Measurements from ENCODE around the gene SUN1.

DNA sequence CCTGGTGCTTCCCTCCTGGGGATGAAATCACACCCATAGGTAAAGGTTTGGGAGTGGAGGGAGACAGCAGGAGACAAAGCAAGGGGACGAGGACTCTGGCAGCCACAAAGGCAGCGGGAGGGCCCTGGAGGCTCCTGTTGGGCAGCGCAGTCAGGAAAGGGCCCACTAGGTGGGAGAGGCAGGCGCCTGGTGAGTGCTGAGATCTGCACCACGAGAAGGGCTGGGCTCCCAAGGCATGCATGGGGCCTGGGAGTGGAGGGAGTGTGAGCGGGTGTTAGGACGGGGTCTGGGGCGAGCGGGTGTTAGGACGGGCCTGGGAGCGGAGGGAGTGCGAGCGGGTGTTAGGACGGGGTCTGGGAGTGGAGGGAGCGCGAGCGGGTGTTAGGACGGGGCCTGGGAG lies 57.1 kb downstream of the SUN1 start:
- TF ChIP-seq, protein P1, sequence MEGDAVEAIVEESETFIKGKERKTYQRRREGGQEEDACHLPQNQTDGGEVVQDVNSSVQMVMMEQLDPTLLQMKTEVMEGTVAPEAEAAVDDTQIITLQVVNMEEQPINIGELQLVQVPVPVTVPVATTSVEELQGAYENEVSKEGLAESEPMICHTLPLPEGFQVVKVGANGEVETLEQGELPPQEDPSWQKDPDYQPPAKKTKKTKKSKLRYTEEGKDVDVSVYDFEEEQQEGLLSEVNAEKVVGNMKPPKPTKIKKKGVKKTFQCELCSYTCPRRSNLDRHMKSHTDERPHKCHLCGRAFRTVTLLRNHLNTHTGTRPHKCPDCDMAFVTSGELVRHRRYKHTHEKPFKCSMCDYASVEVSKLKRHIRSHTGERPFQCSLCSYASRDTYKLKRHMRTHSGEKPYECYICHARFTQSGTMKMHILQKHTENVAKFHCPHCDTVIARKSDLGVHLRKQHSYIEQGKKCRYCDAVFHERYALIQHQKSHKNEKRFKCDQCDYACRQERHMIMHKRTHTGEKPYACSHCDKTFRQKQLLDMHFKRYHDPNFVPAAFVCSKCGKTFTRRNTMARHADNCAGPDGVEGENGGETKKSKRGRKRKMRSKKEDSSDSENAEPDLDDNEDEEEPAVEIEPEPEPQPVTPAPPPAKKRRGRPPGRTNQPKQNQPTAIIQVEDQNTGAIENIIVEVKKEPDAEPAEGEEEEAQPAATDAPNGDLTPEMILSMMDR (IDR thresholded peaks at IDR 0.05; ENCODE audit: low read depth, low read length, missing input control), result no peak
- TF ChIP-seq GABPA (IDR thresholded peaks at IDR 0.05 in 1 of 2, conservative IDR thresholded peaks at IDR 0.05 in 1 of 2) (no peak), SP1 (IDR thresholded peaks at IDR 0.05) (no peak), FOXA1 (IDR thresholded peaks at IDR 0.05) (no peak), TAF1 (conservative IDR thresholded peaks at IDR 0.05) (no peak), YY1 (IDR thresholded peaks at IDR 0.05) (no peak), JUND (IDR thresholded peaks at IDR 0.05) (no peak), RAD21 (IDR thresholded peaks at IDR 0.05) (no peak)
- TF ChIP-seq, protein P2, sequence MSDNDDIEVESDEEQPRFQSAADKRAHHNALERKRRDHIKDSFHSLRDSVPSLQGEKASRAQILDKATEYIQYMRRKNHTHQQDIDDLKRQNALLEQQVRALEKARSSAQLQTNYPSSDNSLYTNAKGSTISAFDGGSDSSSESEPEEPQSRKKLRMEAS (IDR thresholded peaks at IDR 0.05), result no peak
- TF ChIP-seq, protein P3, sequence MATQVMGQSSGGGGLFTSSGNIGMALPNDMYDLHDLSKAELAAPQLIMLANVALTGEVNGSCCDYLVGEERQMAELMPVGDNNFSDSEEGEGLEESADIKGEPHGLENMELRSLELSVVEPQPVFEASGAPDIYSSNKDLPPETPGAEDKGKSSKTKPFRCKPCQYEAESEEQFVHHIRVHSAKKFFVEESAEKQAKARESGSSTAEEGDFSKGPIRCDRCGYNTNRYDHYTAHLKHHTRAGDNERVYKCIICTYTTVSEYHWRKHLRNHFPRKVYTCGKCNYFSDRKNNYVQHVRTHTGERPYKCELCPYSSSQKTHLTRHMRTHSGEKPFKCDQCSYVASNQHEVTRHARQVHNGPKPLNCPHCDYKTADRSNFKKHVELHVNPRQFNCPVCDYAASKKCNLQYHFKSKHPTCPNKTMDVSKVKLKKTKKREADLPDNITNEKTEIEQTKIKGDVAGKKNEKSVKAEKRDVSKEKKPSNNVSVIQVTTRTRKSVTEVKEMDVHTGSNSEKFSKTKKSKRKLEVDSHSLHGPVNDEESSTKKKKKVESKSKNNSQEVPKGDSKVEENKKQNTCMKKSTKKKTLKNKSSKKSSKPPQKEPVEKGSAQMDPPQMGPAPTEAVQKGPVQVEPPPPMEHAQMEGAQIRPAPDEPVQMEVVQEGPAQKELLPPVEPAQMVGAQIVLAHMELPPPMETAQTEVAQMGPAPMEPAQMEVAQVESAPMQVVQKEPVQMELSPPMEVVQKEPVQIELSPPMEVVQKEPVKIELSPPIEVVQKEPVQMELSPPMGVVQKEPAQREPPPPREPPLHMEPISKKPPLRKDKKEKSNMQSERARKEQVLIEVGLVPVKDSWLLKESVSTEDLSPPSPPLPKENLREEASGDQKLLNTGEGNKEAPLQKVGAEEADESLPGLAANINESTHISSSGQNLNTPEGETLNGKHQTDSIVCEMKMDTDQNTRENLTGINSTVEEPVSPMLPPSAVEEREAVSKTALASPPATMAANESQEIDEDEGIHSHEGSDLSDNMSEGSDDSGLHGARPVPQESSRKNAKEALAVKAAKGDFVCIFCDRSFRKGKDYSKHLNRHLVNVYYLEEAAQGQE (IDR thresholded peaks at IDR 0.05), result no peak
- TF ChIP-seq, protein P4, sequence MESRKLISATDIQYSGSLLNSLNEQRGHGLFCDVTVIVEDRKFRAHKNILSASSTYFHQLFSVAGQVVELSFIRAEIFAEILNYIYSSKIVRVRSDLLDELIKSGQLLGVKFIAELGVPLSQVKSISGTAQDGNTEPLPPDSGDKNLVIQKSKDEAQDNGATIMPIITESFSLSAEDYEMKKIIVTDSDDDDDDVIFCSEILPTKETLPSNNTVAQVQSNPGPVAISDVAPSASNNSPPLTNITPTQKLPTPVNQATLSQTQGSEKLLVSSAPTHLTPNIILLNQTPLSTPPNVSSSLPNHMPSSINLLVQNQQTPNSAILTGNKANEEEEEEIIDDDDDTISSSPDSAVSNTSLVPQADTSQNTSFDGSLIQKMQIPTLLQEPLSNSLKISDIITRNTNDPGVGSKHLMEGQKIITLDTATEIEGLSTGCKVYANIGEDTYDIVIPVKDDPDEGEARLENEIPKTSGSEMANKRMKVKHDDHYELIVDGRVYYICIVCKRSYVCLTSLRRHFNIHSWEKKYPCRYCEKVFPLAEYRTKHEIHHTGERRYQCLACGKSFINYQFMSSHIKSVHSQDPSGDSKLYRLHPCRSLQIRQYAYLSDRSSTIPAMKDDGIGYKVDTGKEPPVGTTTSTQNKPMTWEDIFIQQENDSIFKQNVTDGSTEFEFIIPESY (IDR thresholded peaks at IDR 0.05), result no peak
